Vagina (tissue), 2 donors: ENCODE results near the gene HECW1.

ENCODE experiments used
- POLR2A ChIP-seq, 2 donors: fragments of 450-650 bp; IDR thresholded peaks; one replicate each; pipeline ENCODE4 v1.6.1; 2017; ENCODE audit warnings: antibody characterized with exemption in 2 of 2, mild to moderate bottlenecking in 2 of 2, moderate library complexity in 2 of 2
- POLR2AphosphoS5 ChIP-seq, 2 donors: sonication (generic); formaldehyde crosslinking; IDR thresholded peaks; one replicate each; pipeline ENCODE4 v1.9.0; 2017; ENCODE audit warnings: antibody characterized with exemption in 2 of 2, mild to moderate bottlenecking in 2 of 2, low read depth in 1 of 2; ENCODE audit not compliant: insufficient read depth in 1 of 2
- TF ChIP-seq, protein P1 (sequence below), 3 experiments: fragments of 450-650 bp in 2 of 3; fragments of 200-600 bp in 1 of 3; sonication (generic) in 1 of 3; IDR thresholded peaks; one replicate each; pipeline ENCODE4 v1.5.1; 2017 to 2019; ENCODE audit warnings: antibody characterized with exemption in 3 of 3, mild to moderate bottlenecking in 2 of 3, moderate library complexity in 2 of 3

DNA sequence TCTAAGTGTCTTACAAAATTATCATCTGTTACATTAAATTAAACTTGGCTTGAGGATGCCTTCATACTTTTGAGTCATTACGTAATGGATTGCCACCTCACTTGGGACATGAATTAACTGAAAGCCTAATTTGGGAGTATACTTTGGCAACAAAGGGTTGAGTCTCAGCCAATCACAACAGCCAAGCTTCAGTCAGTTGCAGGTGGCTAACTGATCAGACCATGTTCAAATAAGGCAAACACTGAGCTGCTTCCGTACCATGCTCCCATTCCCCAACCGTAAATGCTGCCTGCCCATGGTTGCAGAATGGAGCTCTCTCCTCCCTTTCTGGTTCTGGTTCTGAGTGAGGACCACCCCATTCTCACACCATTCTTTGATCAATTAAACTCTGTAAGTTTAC lies 377.6 kb downstream of the HECW1 start:
- TF ChIP-seq, protein P1, sequence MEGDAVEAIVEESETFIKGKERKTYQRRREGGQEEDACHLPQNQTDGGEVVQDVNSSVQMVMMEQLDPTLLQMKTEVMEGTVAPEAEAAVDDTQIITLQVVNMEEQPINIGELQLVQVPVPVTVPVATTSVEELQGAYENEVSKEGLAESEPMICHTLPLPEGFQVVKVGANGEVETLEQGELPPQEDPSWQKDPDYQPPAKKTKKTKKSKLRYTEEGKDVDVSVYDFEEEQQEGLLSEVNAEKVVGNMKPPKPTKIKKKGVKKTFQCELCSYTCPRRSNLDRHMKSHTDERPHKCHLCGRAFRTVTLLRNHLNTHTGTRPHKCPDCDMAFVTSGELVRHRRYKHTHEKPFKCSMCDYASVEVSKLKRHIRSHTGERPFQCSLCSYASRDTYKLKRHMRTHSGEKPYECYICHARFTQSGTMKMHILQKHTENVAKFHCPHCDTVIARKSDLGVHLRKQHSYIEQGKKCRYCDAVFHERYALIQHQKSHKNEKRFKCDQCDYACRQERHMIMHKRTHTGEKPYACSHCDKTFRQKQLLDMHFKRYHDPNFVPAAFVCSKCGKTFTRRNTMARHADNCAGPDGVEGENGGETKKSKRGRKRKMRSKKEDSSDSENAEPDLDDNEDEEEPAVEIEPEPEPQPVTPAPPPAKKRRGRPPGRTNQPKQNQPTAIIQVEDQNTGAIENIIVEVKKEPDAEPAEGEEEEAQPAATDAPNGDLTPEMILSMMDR (IDR thresholded peaks at IDR 0.05) = no peak
- TF ChIP-seq POLR2A (IDR thresholded peaks at IDR 0.05) (no peak), POLR2AphosphoS5 (IDR thresholded peaks at IDR 0.05; ENCODE audit: insufficient read depth in 1 of 2, low read depth in 1 of 2) (no peak)
